ENCODE results near the gene GPR107.

Gene GPR107

DNA sequence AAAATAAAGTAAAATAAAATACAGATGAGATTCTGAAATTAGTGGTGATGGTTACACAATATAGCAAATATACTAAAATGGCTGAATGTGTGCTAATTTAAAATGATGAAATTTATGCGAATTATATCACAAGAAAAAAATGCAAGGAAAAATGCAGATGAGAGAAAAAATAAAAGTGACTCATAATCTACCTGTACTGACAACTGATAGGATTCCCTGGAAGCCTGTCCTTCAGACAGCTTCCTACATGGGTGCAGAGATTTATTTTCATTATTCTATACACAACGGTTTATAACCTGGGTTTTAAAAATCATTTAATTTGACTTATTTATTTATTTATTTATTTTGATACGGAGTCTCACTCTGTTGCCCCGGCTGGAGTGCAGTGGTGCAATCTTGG lies 112.7 kb downstream of the GPR107 start:
- DNase-seq, result no peak

DNA sequence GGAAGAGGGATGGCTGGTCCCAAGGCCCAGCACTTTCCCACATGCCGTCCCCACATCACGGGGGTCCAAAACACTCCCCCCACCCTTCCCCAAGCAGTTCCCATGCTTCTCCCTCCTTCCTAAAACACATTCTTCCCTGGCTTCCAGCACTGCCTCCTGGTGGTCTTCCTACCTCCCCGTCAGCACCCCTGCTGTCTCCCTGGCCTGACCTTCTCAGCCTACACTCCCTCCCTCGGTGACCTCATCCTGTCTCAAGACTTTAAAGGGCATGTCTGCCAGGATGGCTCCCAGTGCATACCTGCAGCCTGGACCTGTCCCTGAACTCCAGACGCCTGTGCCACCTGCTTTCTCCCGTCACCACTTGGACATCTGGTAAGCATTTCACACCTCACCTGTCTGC lies 114.2 kb downstream of the GPR107 start:
- DNase-seq, result no peak

DNA sequence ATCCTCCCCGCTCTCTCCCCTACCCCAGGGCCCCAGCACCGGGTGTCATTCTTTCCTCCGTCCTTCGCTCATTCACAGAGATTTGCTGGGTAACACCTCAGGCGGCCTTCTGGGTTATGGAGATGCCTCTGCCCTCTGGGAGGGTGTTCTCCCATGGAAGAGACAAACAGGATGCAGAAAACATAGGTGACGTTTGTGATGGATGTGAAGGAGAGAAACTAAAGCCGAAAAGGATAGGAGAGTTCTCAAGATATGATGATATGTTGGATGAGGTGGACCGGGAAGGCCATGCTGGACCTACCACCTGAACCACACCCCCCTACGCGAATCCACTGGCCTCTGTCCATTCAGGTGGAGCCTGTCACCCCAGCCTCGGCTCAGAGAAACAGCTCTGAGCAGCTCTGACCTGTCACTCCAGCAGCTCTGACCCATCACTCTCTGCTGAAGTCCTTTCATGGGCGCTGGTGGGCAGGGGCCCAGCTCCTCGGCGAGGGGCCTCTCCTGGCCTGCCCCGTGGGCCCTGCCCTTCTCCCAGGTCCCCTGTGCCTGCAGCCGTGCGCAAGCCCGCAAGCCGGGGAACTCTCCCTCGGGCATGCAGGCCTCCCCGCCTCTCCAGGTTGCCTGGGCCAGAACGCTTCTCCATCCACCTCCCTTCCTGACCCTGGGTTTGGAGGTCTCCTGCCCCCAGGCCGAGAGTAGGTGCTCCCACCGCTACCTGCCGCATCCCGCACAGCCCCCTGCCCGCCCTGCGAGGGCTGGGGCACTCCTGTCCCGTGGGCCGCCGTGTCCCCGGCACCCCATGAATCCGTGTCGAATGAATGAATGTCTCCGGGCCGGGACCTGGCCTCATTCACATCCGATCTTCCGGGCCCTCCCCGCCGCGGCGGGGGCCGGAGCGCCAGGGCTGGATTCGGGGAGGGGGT lies 117.8 kb downstream of the GPR107 start:
- no peak for DNase-seq

DNA sequence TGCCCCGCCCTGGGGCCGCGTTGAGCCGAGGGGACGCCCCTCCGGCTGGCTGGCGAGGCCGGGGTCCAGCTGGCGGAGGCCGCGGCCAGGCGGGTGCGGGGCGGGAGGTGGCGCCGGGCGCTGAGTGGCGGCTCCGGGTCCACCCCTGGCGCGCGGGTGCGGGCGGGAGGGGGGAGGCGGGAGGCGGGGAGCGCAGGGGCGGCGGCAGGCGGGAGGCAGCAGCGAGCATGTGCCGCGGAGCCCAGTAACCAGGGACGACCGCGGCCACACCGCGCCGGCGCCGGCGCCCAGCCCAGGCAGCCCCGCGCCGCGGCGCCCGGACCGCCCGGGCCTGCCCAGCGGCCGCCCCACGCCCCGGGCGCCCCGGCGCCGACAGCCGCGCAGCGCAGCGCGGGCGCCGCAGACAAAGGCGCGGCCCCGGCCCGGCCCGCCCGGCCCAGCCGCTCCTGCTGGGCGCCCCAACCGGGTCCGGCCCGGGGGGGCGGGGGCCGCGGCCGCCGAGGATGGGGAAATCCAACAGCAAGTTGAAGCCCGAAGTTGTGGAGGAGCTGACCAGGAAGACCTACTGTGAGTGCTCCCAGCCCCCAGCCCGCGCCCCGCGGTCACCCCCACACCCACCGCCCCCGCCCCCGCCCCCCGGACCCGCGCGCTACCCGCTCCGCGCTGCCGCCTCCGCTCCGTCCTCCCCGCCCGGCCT lies 118.6 kb downstream of the GPR107 start, which contains the start of gene NCS1:
TSS of gene NCS1 (plus strand) at position 244 of the 697 bp plus-strand sequence. CDS start at position 504, 260 bp downstream.
- DNase-seq, result peak; percentile 28

DNA sequence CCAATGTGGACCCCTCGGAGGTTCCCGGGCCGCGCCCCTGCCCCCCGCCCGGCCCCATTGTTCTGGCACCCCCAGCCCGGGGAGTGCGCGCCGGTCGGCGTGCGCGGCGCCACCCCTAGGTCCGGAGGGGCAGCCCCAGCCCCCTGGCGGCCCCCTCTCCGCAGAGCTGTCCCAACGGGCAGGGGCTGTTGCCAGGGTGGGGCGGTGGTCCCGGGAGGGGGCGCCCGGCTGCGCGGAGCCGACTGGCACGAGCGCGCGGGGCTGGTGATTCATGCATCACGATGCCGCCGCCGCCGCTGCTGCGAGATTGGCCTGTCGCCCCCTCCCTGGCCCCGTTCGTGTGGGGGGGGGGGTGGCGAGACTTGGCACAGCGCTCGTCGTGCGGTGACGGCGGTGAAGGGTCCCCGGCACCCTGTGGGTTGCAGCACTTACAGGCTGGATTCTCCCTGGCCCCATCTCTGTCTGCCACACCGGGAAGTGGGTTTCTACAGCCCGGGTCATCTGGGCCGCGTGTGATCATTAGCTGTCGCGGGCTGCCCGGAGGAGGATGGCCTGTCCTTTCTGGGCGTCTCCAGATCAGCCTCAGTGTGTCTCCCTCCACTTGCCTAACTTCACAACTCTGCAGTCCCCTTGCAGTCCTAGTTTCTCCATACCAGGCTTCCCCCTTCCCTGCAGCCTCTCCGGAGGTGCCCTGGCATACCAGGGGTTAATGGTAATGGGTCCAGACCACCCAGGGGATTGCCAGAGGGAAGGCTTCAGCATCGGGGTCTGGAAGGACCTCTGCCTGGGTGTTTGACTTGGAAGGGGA lies 119.4 kb downstream of the GPR107 start:
- peak; percentile 22 for DNase-seq

DNA sequence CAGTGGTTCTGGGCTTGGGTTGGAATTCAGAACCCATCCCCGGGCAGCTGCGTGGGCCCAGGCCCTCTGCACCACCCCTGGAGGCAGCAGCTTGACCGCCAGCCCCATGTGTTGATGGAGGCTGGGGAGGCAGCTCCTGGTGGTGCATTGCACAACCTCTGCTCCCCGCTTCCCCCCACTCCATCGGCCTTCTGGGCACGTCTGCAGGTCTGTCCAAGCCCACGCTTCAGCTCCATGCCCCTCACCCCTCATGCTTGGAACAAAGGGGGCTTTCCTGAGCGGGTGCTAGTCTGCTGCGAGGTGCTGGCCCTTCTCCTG lies 119.9 kb downstream of the GPR107 start:
- no peak for DNase-seq

DNA sequence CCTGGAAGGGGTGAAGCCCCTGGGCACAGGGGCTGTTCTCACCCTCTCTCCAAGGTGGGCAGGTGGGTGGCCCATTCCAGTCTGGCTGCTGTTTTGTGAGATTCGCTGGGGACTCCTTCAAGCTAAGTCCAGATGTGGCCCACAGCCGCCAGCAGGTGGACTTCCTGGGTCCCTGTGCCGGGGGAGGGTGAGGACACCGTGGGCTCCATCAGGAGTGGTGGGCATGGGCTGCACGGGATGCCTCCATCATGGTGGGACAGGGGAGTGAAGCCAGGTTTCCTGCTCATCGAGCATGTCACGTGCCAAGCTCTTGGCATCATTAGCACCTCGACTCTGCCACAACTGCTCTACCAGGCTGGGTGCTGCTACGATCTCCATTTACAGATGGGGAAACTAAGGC lies 120.3 kb downstream of the GPR107 start:
- DNase-seq, result no peak

DNA sequence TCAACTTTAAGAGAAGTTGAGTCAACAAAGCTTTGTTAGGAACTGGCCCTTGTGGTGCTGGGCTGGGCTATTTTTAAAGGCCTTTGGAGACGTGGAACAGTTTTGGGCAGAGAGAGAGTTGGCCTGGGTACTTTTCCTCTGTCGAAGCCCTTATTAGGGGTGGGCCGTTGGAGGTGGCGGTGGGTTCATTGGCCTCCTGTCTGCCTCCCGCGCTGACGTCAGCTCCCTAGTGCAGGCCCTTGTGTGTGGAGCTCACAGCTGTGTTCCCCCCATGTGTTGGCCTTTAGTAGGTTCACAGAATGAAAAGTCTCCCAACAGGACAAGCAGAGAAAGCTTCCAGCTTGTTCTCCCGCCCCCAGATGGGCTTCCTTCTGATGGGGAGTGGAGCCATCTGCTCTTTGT lies 121.2 kb downstream of the GPR107 start:
- DNase-seq, result no peak

DNA sequence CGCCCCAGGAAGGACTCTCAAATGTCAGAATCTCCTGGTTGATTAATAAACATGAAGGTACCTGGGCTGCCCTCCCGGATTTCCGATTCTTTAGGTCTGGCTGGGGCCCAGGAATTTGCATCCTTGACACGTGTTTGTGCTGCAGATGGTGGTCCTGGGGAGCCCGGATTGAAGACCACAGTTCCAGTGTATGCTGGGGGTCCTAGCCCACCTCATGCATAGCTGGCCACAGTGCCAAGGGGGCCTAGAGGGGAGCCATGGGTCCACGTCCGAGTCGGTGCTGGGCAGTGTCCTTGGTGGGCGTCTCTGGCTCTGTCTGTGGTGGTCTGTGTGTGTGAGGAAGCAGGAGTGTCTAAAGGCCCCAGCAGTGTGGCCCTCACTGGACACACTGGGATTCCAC lies 121.6 kb downstream of the GPR107 start:
- DNase-seq, result no peak

DNA sequence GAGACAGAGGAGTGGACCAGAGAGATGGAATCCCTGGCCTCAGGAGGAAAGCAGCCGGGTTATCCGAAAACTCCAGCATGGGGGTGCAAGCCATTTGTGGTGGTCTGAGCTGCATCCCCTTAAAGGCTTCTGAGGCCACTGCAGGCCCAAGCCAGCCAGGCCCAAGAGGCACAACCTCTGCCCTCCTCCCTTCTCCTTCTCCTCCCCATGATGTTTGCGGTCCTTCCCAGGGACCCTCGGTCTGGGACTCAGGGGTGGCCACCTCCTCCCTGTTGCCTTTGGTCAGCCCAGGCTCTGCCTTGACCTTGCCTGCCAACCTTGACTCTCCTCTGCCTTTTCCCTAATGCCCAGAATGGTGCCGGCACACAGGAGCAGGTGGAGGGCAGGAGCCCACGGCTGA lies 123.1 kb downstream of the GPR107 start:
- no peak for DNase-seq

DNA sequence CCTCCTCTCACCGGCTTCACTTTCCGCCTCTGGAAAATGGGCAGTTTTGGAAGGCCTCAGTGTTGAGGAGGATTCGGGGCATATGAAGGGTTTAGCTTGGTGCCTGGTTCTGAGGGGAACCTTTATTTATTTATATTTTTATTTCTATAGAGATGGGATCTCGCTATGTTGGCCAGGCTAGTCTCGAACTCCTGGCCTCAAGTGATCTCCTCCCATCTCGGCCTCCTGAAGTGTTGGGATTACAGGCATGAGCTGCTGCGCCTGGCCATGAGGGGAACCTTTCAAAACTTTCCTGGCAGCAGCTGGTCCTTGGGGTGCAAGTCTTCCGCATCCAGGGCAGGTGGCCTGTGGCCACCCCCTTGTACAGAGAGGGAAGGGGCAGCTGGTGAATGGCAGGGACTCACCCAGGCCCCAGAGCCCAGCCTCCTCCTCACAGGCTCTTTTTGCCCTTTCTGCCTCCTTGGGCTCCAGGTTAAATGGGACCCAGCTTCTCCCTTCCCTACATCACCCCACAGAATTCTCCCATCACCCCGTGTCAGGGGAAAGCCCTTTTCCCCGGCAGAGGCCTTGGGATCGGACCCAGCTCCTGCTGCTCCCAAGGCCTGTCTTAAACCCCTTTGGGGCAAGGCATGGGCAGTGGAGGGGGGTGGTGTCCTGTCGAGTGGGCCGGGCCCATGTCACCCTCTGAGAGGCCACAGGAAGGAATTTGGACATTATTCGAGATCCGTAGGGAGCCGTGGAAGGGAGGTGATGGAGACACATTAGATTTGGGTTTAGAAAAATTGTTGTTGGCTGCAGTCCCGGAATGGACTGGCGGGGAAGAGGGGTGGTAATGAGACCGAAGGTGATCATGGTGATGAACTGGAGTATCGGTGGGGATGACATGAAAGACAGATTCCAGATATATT lies 124.4 kb downstream of the GPR107 start:
- DNase-seq, result no peak

DNA sequence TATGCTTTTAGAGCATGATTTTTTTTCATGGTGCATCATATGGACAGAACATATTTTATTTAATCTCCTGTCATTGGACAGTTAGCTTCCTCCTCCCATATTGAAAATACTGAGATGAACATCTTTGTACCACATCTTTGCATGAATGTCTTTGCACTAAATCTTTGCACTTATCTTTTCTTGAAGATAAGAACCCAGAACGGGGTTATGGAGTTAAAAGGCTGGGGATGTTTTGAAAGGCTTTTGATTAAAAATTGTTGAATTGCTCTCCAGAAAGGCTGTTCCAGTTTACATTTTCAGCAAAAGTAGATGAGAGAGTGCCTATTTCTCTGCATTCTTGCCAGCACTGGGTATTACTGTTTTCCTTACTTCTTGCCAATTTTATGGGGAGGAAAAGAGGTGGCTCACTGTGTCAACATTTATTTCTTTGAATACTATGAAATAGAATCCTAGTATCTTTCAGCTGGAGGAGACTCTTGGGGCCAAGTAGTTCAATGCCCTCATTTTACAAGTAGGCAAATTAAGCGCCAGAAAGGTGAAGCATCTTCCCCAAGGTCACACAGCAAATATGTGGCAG lies 125.7 kb downstream of the GPR107 start:
- no peak for DNase-seq

DNA sequence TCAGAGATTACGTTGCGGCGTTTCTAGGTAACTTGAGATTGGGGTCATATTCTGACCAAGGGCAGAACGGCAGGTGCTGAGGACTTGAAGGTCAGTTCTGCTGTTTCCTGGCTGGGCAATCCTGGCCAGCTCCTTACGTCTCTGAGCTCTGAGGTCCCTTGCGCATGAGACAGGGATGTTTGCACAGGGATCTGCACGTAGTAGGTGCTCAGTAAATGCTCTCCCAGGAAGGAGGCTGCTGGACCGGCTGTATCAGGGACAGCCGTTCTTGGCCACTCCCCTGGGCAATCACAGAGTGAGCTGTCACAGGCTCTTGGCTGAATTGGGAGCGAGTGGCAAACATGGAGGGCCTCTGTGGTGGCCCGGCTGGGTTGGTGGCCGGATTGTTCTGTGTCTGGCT lies 126.8 kb downstream of the GPR107 start:
- DNase-seq, result no peak

DNA sequence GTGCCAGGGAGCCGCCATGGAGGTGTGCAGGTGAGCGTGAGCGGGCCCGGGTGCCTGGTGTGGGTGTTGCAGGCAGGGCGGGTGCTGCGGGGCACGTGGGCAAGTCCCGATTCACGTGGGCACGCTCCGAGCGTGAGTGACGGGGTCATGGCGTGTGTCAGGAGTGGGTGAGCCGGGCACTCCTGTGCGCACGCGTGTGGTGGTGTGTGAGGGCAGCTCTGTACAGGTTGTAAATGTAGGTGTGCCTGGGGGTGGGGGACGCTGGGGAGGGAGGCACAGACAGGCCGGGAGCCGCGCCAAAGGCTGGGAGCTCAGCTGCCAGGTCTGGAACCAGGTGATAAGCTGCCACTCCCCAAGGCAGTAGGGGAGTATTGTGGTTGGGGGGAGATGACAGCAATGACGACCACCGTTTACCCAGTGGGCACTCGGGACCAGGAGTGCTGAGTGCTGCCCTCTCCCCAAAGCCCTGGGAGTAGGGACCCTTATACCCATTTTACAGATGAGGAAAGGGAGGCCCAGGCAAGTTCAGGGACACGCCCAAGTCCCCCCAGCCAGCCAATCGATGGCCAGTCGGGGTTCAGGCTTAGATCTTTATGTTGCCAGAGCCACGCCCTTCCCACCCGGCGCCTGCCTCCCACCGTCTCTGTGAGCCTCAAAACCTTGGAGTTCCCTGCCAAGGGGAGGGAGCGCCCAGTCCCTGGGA lies 128.1 kb downstream of the GPR107 start:
- DNase-seq, result no peak

DNA sequence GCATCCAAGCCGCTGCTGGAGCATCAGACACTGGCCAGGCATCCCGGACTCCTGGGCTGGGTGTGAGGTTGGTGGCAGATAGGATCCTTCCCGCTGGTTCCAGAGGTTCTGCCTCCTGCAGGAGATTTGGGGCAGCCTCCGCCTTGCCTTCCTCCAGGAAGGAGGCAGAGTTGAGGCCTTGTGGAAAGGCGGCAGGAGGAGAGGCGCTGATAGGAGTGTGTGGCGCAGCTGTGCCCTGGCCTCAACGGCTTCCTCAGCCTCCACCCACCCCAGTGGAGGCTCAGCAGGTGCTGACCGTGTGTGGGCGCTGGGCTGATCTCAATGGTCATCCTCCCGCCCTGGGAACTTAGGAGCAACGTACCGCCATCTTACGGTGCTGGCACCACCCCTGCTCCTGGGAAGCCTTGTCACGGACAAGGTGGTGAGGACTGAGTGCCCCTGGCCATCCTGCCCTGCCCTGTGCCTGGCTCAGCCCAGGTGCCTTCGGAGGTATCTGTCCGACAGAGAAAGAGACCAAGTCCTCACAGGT lies 128.7 kb downstream of the GPR107 start:
- no peak for DNase-seq

DNA sequence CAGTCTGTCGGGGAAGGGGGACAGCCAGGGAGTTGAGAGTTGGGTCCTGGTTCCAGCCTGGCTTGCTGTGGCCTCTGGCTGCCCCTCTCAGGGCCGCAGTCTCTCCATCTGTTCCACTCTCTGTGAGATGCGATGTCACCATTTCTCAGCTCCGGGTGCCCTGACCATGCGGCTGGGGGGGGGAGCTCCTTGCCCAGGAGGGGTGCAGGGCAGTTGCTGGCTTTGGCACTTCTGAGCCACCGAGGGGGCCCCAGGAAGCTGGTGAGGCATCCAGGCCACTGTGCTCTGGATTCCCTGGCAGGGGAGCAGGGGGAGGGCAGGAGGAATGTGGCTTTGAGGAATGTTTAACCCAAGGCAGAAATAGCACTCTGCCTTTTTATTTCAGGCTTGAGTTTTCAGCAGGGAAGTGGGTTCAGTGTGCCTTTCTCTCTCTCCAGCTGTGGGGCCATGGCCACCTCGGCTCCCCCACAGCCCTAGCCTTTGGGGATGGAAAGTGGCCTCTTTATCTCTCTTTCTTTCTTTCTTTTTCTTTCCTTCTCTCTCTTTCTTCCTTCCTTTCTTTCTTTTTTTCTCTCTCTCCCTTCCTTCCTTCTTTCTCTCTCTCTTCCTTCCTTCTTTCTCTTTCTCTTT lies 129.5 kb downstream of the GPR107 start:
- DNase-seq, result no peak

DNA sequence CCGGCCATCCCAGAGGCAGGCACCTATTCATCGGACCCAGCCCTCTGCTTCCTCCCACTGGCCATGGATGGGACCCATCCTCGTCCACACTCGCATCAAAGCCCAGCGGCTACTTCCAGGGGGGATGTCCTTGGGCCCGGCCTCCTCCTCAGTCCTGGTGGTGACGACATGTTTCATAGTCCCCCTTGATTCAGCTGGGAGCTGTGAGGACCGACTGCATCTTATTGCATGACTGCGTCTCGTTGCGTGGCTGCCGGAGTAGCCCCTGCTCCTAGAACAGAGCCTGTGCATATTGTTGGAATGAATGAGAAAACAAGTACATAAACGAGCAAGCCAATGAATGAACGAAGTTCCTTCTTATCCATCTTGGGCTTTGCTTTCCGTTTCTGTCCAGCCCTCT lies 131.3 kb downstream of the GPR107 start:
- no peak for DNase-seq

DNA sequence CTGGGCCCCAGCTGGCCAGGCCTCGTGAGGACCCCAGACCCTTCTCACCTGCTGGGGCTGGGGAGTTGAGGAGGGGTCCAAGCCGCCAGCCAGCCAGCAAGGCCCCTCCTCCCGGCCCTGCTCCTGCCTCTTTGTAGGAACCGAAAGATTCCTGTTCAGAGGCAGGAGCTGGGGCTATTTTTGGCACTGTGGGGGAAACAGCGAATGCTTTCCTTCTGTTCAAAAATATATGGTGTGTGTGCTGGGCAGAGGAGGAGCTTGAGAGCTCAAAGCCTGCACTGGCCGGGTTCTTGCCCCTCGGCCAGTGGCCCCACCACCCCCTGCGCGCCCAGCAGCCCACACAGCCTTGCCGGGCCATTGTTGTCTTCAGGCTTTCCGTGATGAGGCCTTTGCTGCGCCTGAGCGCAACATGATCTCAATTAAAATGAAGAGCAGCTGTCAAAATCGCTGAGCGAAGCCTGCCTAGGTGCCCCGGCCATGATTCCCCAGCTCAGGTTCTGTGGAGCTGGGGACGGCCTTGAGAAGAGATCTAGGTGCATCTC lies 131.9 kb downstream of the GPR107 start:
- no peak for DNase-seq

DNA sequence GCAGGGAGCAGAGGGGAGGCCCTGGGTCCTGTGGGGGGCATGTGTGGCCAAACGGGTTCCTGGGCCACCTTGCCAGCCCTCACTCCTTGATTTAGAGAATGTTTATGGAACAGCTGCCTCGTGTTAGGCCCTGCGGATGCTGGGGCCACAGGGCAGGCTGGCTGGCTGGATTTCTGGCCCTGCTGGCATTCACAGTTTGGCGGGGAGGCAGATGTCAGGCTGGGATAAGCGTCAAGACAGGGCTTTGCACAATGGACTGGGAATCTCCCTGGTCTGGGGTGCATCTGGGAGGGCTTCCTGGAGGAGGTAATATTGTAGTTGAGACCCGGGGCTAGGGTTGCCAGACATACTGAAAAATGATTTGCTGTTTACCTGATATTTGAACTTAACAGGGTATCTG lies 132.3 kb downstream of the GPR107 start:
- no peak for DNase-seq

DNA sequence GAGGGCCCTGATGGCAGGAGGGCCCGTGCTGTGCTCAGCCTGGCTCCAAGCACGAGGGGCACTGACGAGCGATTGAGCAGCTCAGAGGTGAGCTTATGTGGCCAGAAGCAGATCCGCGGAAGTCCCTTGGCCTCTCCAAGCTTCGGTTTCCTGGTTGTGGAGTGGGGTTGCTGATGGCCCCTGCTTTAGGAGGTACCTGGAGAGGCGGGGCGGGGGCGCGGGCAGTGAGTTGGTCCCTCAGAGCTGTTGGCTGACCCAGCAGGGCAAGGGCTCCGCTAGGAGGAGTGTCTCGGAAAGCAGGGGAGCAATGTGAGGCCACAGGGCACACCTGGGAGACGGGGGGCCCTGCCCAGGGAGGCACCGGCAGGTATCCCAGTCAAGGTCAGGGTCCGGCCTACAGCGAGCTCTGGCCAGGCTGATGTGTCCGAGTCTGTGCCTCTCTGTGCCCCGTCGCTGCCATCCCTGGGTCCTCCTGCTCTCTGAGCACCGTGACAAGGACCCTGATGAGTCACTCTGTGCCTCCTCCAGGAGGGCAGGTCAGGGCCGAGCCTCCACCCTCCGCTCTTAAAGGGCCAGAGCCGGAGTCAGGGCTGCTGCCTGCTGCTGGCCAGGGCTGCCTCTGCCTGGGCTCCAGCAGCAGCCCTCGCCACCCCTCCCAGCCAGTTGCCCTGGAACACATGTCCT lies 133.3 kb downstream of the GPR107 start:
- DNase-seq, result no peak

Data from CD4-positive, alpha-beta T cell treated with Interleukin-17A for 1 hour (primary cell).